Esophagus muscularis mucosa (tissue), 3 donors: ENCODE data around the gene ABI3BP.

ENCODE experiments used
- CTCF ChIP-seq, 3 experiments: fragments of 200-600 bp in 2 of 3; fragments of 450-650 bp in 1 of 3; sonication (generic) in 2 of 3; IDR thresholded peaks; one replicate each; pipeline ENCODE4 v1.5.1; 2017 to 2019; ENCODE audit warnings: antibody characterized with exemption in 3 of 3, mild to moderate bottlenecking in 2 of 3, moderate library complexity in 1 of 3
- POLR2A ChIP-seq: fragments of 450-650 bp; IDR thresholded peaks from one replicate; pipeline ENCODE4 v1.6.1; 2017; ENCODE audit warnings: antibody characterized with exemption, moderate library complexity, mild to moderate bottlenecking, low read depth
- POLR2AphosphoS5 ChIP-seq, 2 donors: sonication (generic); formaldehyde crosslinking; IDR thresholded peaks; one replicate each; pipeline ENCODE4 v1.6.1; 2017; ENCODE audit warnings: antibody characterized with exemption in 2 of 2

DNA sequence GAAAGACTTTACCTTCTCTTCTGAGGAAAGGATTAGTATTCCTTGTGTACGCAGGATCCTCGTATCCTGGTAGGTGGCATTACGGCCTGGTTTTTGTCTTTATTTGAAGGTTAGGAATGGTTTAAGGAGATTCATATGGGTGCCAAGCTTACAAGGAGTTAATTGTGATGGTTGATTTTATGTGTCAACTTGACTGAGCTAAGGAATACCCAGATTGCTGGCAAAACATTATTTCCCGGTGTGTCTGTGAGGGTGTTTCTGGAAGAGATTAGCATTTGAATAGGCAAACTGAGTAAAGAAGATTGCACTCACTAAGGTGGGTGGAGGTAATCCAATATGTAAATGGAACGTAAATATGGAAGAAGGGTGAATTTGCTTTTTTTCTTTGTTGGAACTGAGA, 44.4 kb upstream of the ABI3BP start:
- TF ChIP-seq POLR2A (no peak), CTCF (IDR thresholded peaks at IDR 0.05) (no peak), POLR2AphosphoS5 (IDR thresholded peaks at IDR 0.05) (no peak)
